Omental fat pad (tissue), 4 donors: ENCODE measurements around the gene BEAN1. TPM values are rescaled to one million over a fixed set of nuclear protein-coding genes. Genes with fewer than 3 reads are reported as not detected.

Source experiments
- ATAC-seq: fragments of 150-250 bp; one replicate; pipeline ENCODE4 v1.9.1; 2016; ENCODE audit warnings: mild to moderate bottlenecking, moderate library complexity; ENCODE audit not compliant: low FRiP score
- DNase-seq: peaks from one replicate; pipeline ENCODE4 v3.0.0-alpha.2; 2019; ENCODE audit warnings: low spot score
- CTCF ChIP-seq, 3 donors: fragments of 450-650 bp; IDR thresholded peaks; one replicate each; pipeline ENCODE4 v1.5.1; 2016 to 2017; ENCODE audit warnings: antibody characterized with exemption in 3 of 3, mild to moderate bottlenecking in 3 of 3, moderate library complexity in 2 of 3
- total RNA-seq, 4 donors: library from RNA; depleted of rRNA; stranded (reverse); fragments of >200 nt; gene quantifications; one replicate each; pipeline ENCODE4 v1.1.0, GENCODE V29; 2016

Gene BEAN1
- total RNA-seq, 4 donors from 2014 or later: 0.94 to 2.2 (median 1.3) TPM; not detected in 1

DNA sequence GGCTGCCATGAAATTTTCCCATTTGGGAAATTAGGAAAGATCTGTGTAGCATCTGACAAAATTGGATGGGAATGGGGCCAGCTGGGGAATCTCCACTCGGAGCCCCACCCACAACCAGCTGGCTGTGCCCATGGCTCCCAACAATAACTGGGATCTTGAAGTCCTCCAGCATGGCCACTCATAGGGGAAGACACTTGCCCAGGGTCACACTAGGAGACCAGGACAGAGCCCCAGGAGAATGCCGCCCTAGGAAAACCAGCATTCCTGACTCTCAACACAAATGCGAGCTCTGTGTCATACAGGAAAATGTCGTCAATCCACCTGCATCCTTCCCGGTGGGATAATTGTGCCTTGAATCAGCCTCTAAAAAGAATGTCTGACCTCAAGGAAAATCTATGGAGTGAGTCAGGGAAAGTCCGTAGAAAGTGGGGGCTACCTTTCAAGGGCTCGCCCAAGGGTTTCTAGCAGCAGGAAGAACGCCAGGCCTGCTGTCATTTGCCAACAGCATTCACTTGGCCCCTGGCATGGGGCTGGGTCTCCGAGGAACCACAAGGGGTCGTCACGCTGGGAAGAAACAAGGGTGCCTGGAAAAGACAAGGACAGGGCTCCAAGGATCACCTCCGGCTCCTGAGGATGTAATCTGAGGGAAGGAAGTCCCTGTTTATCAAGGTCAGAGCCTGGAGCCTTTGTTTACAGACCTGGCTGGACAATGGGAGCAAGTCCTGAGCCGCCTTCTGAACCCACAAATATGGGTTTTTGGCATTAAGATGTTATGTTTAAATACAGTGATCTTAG is 44.7 kb upstream of the BEAN1 start:
- no peak for TF ChIP-seq CTCF (IDR thresholded peaks at IDR 0.05)
- no peak for DNase-seq
- ATAC-seq: peak; percentile 43

- no peak for TF ChIP-seq CTCF (IDR thresholded peaks at IDR 0.05)
- peak; percentile 75 for ATAC-seq
These were observed 44.2 kb upstream of the BEAN1 start for GRCh38 chr16:66382966-66383299.

GRCh38 chr16:66383551-66383950 is 43.5 kb upstream of the BEAN1 start:
- no peak for TF ChIP-seq CTCF (IDR thresholded peaks at IDR 0.05)
- ATAC-seq (no peak), DNase-seq (no peak)

More at GRCh38 chr16:66382966-66383299, 44.2 kb upstream of the BEAN1 start:
- DNase-seq: no peak

- no peak for DNase-seq
- TF ChIP-seq CTCF (IDR thresholded peaks at IDR 0.05): no peak
- no peak for ATAC-seq
These were observed 41.7 kb upstream of the BEAN1 start for GRCh38 chr16:66385415-66385814.

DNA sequence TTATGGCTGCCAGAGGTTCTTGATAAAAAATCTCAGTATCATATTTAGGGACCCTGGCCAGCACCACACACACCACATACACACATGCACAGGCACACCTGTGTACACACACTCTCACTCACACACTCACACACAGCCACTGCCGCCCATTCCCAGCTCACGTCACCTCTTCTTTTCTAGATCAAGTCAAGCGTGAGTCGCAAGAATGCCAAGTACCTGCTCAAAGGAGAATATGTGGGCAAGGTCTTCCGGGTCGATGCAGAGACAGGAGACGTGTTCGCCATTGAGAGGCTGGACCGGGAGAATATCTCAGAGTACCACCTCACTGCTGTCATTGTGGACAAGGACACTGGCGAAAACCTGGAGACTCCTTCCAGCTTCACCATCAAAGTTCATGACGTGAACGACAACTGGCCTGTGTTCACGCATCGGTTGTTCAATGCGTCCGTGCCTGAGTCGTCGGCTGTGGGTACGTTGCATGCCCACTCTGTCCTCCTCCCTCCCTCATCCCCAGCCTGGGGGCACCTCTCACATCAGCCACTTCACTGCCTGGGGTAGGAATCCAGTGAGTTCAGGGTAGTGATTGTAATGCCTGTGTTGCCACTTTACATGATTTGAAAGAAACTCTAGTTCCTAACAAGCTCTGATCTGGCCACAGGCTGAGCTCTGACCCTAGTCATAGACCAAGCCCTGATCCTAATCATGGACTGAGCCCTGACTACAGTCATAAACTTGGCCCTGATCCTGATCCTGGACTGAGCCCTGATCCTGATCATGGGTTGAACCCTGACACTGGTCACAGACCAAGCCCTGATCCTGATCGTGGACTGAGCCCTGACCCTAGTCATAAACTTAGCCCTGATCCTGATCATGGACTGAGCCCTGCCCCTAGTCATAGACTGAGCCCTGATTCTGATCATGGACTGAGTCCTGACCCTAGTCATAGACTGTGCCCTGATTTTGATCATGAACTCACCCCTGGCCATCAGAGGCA is 40.2 kb upstream of the BEAN1 start:
- no peak for ATAC-seq
- DNase-seq: no peak

DNA sequence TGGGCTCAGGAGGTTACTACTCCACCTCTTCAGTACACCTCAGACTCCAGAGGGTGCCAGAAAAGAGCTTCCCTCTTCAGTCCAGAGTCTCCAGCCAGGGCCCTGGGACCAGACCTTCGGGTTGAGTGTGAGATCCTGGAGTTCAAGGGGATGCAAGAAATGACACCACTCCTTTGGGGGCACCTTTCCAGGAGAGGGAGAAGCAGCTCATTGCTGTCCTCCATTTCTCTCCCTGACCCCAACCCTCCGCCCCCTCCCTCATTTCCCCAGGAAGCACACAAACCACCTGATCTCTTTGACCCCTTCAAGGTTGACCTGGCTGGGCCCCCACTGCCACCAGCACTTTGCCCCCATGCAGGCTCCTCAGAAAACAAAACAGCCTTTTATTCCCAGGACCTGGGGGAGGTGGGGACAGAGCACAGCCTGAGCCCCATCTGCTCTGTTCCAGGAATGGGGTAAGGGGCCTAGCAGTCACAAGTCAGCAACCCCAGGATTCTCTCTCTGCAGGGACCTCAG is 39.2 kb upstream of the BEAN1 start:
- TF ChIP-seq CTCF (IDR thresholded peaks at IDR 0.05): no peak
- ATAC-seq: no peak
- DNase-seq: no peak

More for the DNA sequence above, 40.2 kb upstream of the BEAN1 start:
- TF ChIP-seq CTCF (IDR thresholded peaks at IDR 0.05): no peak
